Measurements from ENCODE around the gene ITGB3. TPM values are rescaled to one million over a fixed set of nuclear protein-coding genes. Genes with fewer than 3 reads are reported as not detected.
"Not testable (repeated sequence)": the region's sequence is repeated elsewhere in the genome, so short reads cannot be mapped to it uniquely, and the experiment has no call there.

The ITGB3 gene
- total RNA-seq, 1 donor = 39.8 TPM

- no peaks in the 10 kb centered on the region for H3K4me1 ChIP-seq (ENCODE audit: insufficient read depth, low read length)
- H3K27ac ChIP-seq (ENCODE audit: low read depth, low read length) = no peak overlapping the region
- no peak overlapping the region for H2AFZ ChIP-seq (ENCODE audit: low read length)
- H3K27me3 ChIP-seq (ENCODE audit: insufficient read depth, low read length) = no peaks in the 10 kb centered on the region
- H3K4me3 ChIP-seq (ENCODE audit: insufficient read depth, low read length) = no peak overlapping the region
- no peaks in the 10 kb centered on the region for H3K36me3 ChIP-seq (ENCODE audit: insufficient read depth, low read length)
- H3K9me3 ChIP-seq (ENCODE audit: low read depth, low read length) = no peaks in the 10 kb centered on the region
- no peak overlapping the region for H3K4me2 ChIP-seq (ENCODE audit: insufficient read depth, low read length)
- TF ChIP-seq CTCF (IDR thresholded peaks at IDR 0.05; ENCODE audit: extremely low read depth, low read depth, low read length) = no peak
- H3K79me2 ChIP-seq (ENCODE audit: insufficient read depth, low read length) = no peaks in the 10 kb centered on the region
- no peak for DNase-seq (ENCODE audit: insufficient read length, low spot score, missing footprints)
- no peaks in the 10 kb centered on the region for H4K20me1 ChIP-seq (ENCODE audit: insufficient read depth, low read length)
These were observed 40.1 kb upstream of the ITGB3 start for GRCh38 chr17:47213540-47213939.

- H3K4me1 ChIP-seq (ENCODE audit: insufficient read depth, low read length) = no peaks in the 10 kb centered on the region
- no peak for DNase-seq (ENCODE audit: insufficient read length, low spot score, missing footprints)
- no peaks in the 10 kb centered on the region for H3K79me2 ChIP-seq (ENCODE audit: insufficient read depth, low read length)
- no peaks in the 10 kb centered on the region for H4K20me1 ChIP-seq (ENCODE audit: insufficient read depth, low read length)
- no peaks in the 10 kb centered on the region for H3K36me3 ChIP-seq (ENCODE audit: insufficient read depth, low read length)
- H3K4me3 ChIP-seq (ENCODE audit: insufficient read depth, low read length) = no peak overlapping the region
- no peak overlapping the region for H3K4me2 ChIP-seq (ENCODE audit: insufficient read depth, low read length)
- TF ChIP-seq CTCF (IDR thresholded peaks at IDR 0.05; ENCODE audit: extremely low read depth, low read depth, low read length) = no peak
- H3K27ac ChIP-seq (ENCODE audit: low read depth, low read length) = no peak overlapping the region
- H3K27me3 ChIP-seq (ENCODE audit: insufficient read depth, low read length) = no peaks in the 10 kb centered on the region
- H2AFZ ChIP-seq (ENCODE audit: low read length) = no peak overlapping the region
- H3K9me3 ChIP-seq (ENCODE audit: low read depth, low read length) = no peaks in the 10 kb centered on the region
These were observed 38.7 kb upstream of the ITGB3 start for GRCh38 chr17:47214931-47215330.

- H4K20me1 ChIP-seq (ENCODE audit: insufficient read depth, low read length); H2AFZ ChIP-seq (ENCODE audit: low read length); H3K4me3 ChIP-seq (ENCODE audit: insufficient read depth, low read length); H3K79me2 ChIP-seq (ENCODE audit: insufficient read depth, low read length); DNase-seq (ENCODE audit: insufficient read length, low spot score, missing footprints); H3K36me3 ChIP-seq (ENCODE audit: insufficient read depth, low read length); H3K27ac ChIP-seq (ENCODE audit: low read depth, low read length); H3K4me2 ChIP-seq (ENCODE audit: insufficient read depth, low read length); H3K27me3 ChIP-seq (ENCODE audit: insufficient read depth, low read length); H3K4me1 ChIP-seq (ENCODE audit: insufficient read depth, low read length); H3K9me3 ChIP-seq (ENCODE audit: low read depth, low read length): not testable (repeated sequence)
These were observed 36.8 kb upstream of the ITGB3 start for GRCh38 chr17:47216821-47217220.

- H4K20me1 ChIP-seq (ENCODE audit: insufficient read depth, low read length); H3K27ac ChIP-seq (ENCODE audit: low read depth, low read length); H2AFZ ChIP-seq (ENCODE audit: low read length); H3K27me3 ChIP-seq (ENCODE audit: insufficient read depth, low read length); H3K79me2 ChIP-seq (ENCODE audit: insufficient read depth, low read length); H3K9me3 ChIP-seq (ENCODE audit: low read depth, low read length); DNase-seq (ENCODE audit: insufficient read length, low spot score, missing footprints); H3K36me3 ChIP-seq (ENCODE audit: insufficient read depth, low read length); H3K4me2 ChIP-seq (ENCODE audit: insufficient read depth, low read length); H3K4me3 ChIP-seq (ENCODE audit: insufficient read depth, low read length); H3K4me1 ChIP-seq (ENCODE audit: insufficient read depth, low read length): not testable (repeated sequence)
These were observed 36.3 kb upstream of the ITGB3 start for GRCh38 chr17:47217279-47217678.

- no peaks in the 10 kb centered on the region for H3K9me3 ChIP-seq (ENCODE audit: low read depth, low read length)
- no peak overlapping the region for H3K27ac ChIP-seq (ENCODE audit: low read depth, low read length)
- no peak for TF ChIP-seq CTCF (IDR thresholded peaks at IDR 0.05; ENCODE audit: extremely low read depth, low read depth, low read length)
- H4K20me1 ChIP-seq (ENCODE audit: insufficient read depth, low read length) = no peaks in the 10 kb centered on the region
- no peaks in the 10 kb centered on the region for H3K36me3 ChIP-seq (ENCODE audit: insufficient read depth, low read length)
- no peak overlapping the region for H3K4me3 ChIP-seq (ENCODE audit: insufficient read depth, low read length)
- H3K79me2 ChIP-seq (ENCODE audit: insufficient read depth, low read length) = no peaks in the 10 kb centered on the region
- H3K4me1 ChIP-seq (ENCODE audit: insufficient read depth, low read length) = no peaks in the 10 kb centered on the region
- H2AFZ ChIP-seq (ENCODE audit: low read length) = no peak overlapping the region
- H3K4me2 ChIP-seq (ENCODE audit: insufficient read depth, low read length) = no peak overlapping the region
- no peaks in the 10 kb centered on the region for H3K27me3 ChIP-seq (ENCODE audit: insufficient read depth, low read length)
- no peak for DNase-seq (ENCODE audit: insufficient read length, low spot score, missing footprints)
These were observed 34.7 kb upstream of the ITGB3 start for GRCh38 chr17:47218896-47219430.
